ENCODE results near the gene FAIM.
"Not testable (repeated sequence)": the region's sequence is repeated elsewhere in the genome, so short reads cannot be mapped to it uniquely, and the experiment has no call there.

Gene FAIM

DNA sequence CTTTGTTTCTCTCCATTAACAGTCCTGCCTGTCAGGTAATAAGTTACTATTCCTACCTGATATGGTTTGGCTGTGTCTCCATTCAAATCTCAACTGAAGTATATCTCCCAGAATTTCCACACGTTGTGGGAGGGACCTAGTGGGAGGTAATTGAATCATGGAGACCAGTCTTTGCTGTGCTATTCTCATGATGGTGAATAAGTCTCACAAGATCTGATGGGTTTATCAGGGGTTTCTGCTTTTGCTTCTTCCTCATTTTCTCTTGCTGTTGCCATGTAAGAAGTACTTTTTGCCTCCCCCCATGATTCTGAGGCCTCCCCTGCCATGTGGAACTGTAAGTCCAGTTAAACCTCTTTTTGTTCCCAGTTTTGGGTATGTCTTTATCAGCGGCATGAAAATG is 6.9 kb upstream of the FAIM start:
- DNase-seq (ENCODE audit: low spot score), result not testable (repeated sequence)

DNA sequence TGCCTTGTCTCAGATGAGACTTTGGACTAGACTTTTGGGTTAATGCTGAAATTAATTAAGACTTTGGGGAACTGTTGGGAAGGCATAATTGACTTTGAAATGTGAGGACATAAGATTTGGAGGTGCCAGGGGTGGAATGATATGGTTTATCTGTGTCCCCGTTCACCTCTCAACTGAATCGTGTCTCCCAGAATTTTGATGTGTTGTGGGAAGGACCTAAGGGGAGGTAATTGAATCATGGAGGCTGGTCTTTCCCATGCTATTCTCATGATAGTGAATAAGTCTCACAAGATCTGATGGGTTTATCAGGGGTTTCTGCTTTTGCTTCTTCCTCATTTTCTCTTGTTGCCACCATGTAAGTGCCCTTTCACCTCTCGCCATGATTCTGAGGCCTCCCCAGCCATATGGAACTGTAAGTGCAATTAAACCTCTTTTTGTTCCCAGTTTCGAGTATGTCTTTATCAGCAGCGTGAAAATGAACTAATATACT is 4.4 kb upstream of the FAIM start:
- DNase-seq (ENCODE audit: low spot score), result not testable (repeated sequence)

DNA sequence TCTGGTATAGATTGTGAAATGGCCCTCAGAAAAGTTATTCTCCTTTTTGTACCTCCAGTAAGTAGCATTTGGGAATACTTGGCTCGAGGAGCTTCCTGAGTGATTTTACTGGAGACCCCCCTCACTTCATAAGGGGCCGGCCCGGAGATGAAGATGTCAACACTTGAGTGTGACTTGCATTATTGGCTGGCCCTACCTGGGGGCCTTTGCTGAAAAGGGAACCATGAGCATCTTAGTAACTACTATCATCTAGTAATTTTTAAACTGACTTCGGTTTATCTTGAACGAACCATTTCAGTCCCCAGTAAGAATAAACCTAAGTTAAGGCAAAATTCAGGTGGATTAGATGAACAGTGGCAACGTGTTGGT is 1.3 kb downstream of the FAIM start:
- no peak for DNase-seq (ENCODE audit: low spot score)

DNA sequence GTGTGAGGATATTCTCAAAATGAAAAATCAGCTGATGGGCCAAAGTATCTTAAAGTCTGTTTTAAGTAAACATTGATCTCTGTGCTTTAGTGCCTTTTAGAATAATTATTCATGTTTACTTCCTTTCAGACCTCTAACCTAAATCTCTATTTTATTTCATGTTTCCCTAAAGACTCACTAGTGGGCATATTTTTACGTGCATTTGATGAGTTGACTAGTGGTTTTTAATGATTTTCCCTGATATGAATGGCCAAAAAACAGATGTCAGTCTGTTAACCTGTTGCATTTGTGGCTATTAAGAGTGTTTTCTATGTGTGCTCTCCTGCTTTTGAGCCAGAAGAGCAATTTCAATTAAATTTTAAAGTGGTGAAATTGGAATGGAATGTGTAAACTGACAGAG is 6.9 kb downstream of the FAIM start:
- DNase-seq (ENCODE audit: low spot score), result no peak

GRCh38 chr3:138620431-138620830 is 11.9 kb downstream of the FAIM start:
- no peak for DNase-seq (ENCODE audit: low spot score)

- no peak for DNase-seq (ENCODE audit: low spot score)
Measured at GRCh38 chr3:138624518-138624917, 15.9 kb downstream of the FAIM start.

DNA sequence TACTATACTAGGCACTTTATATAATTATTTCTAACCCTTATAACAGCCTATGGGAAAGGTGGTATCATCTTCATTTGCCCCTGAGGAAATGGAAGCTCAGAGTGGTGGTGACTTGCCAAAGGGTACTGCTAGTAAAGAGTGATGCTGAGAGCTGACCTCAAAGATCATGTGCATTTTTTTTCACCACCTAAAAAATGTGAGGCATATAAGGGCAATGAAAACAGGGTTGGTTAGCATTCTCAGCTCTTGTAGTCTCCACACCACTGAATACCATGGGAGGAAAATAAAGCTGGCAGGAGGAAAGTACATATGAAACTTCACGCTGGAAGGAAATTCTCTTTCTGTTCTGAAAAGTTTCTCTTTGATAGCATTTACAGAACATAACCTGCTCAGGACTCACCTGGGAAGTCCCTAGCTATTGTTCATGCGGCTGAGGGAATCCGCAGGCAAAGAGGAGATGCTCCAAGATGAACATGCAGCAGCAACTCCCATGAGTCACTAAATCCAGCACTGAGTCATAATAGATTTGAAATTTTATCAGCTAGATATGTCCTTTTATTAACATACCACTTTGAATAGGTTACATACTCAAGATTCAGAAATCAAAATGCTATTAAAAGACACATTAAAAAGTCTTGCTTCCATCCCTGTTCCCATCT is 17.3 kb downstream of the FAIM start:
- DNase-seq (ENCODE audit: low spot score), result no peak

DNA sequence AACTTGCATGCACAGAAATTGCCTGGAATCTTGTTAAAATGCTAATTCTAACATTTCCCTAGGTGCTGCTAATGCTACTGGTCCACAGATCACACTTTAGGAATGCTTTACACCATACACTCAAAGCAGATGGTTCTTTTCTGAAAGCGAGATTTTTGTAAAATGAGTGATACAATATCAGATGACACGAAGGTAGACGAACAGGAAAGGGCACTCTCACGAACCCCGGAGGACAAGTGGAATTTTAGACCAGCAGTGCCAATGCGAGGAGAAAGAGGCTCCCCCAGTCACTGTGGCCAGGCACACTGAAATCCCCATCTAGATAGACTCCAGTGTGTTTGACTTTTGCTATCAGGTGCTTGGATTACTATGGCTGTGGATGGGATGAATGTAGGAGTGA is 21.0 kb downstream of the FAIM start:
- no peak for DNase-seq (ENCODE audit: low spot score)

DNA sequence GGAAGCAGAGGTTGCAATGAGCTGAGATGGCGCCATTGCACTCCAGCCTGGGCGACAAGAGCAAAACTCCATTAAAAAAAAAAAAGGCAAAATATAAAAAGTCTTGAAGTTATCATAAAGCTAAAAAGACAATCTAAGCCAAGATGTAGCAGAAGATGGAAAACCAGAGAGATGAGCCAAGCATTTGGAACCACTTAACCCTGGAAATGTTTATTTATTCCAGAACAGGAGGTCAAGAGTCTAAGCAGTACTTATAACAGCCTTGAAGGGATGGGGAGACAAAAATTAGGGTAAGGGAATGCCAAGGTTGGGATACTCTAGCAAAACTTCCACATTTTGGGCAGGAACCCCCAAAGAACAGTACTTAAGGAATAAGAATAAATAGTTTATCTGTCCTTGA is 30.1 kb downstream of the FAIM start:
- DNase-seq (ENCODE audit: low spot score), result no peak

DNA sequence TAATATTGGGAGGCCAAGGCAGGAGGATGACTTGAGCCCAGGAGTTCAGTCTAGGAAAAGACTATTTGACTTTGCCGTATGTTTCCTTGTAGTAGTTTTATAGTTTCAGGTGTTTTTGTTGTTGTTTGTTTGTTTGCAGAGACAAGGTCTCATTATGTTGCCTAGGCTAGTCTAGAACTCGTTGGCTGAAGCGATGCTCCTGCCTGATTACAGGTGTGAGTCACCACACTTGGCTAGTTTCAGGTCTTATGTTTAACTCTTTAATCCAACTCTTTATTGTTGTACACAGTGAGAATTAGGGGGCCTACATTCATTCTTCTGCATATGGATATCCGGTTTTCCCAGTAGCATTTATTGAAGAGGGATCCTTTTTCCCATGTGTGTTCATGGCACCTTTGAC is 32.0 kb downstream of the FAIM start:
- DNase-seq (ENCODE audit: low spot score), result no peak

GRCh38 chr3:138642226-138642926 is 33.8 kb downstream of the FAIM start:
- DNase-seq (ENCODE audit: low spot score), result no peak

DNA sequence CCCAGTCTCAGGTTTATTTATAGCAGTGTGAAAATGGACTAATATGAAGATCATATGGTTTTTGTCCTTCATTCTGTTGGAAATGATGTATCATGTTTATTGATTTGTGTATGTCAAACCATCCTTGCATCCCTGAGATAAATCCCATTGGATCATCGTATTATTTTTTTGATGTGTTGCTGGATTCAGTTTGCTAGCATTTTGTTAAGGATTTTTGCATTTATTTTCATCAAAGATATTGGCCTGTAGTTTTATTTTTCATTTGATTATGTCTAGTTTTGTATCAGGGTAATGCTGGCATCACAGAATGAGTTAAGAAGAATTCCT is 34.3 kb downstream of the FAIM start:
- DNase-seq (ENCODE audit: low spot score), result no peak

GRCh38 chr3:138646008-138646407 is 37.4 kb downstream of the FAIM start:
- DNase-seq (ENCODE audit: low spot score), result no peak

- DNase-seq (ENCODE audit: low spot score), result no peak
Measured at GRCh38 chr3:138646513-138646912, 37.9 kb downstream of the FAIM start.

- DNase-seq (ENCODE audit: low spot score), result no peak
Measured at GRCh38 chr3:138649134-138649533, 40.6 kb downstream of the FAIM start.

- no peak for DNase-seq (ENCODE audit: low spot score)
Measured at GRCh38 chr3:138653567-138653966, 45.0 kb downstream of the FAIM start.

- no peak for DNase-seq (ENCODE audit: low spot score)
Measured at GRCh38 chr3:138657508-138657907, 48.9 kb downstream of the FAIM start.

DNA sequence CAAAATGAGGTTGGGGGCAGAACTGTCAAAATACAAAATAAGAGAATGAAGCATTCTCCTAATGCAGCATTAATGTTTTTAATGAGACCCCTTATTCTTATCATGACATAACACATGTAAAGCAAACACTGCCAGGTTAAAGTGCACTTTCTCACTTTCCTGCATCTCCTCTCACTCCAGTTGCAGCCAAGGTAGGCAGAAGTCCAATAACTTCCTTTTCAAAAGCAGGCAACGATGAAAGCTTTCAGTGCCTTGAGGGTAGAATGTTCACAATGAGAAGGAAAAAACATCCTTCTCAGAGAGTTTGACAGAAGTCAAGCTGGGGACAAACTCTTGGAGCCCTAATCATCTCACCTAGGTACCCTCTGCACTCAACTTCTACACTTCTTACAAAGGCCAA is 59.5 kb downstream of the FAIM start:
- no peak for DNase-seq (ENCODE audit: low spot score)

DNA sequence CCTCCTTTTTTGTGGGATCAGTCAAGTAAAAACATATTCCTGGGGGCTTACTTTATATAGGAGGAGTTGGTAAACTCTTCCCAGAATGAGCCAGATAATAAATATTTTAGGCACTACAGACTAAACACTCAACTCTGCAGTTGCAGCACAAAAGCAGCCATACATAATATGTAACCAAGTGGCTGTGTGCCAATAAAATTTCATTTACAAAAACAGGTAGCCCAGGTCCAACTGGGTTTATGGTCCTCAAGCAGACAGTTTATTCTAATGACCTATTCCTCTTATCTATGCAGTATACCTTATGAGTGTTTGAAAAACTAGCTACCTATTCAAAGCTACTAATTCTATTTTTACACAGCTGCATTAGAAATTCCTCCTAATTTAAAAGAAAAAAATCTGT is 61.8 kb downstream of the FAIM start:
- DNase-seq (ENCODE audit: low spot score), result no peak

- DNase-seq (ENCODE audit: low spot score), result no peak
Measured at GRCh38 chr3:138673641-138674530, 65.3 kb downstream of the FAIM start.

- DNase-seq (ENCODE audit: low spot score), result no peak
Measured at GRCh38 chr3:138675393-138675792, 66.8 kb downstream of the FAIM start.

- no peak for DNase-seq (ENCODE audit: low spot score)
Measured at GRCh38 chr3:138678086-138678485, 69.5 kb downstream of the FAIM start.

DNA sequence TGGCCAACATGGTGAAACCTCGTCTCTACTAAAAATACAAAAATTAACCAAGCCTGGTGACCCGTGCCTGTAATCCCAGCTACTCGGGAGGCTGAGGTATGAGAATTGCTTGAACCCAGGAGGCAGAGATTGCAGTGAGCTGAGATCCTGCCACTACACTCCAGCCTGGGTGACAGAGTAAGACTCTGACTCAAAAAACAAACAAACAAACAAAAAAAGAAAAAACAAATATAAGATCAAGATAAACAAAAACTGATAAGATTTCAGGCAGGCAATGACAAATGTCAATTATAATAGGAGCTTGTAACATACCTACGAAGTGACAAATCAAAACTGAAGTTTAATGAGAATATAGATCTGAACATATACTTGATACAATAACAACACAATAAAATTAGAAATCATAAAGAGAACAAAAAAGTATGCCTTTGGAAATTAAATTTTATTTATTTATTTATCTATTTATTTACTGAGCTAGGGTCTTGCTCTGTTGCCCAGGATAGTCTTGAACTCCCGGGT is 70.4 kb downstream of the FAIM start:
- no peak for DNase-seq (ENCODE audit: low spot score)
